Neutrophil (primary cell): ENCODE data around the gene NUMA1.

Source experiments
- H3K27ac ChIP-seq: fragments of 200-600 bp; sonication (generic); 2 replicates; pipeline ENCODE4 v1.5.1; 2016; ENCODE audit warnings: mild to moderate bottlenecking, moderate library complexity
- H3K27me3 ChIP-seq: fragments of 200-600 bp; sonication (generic); 2 replicates; pipeline ENCODE4 v1.6.0; 2016; ENCODE audit warnings: mild to moderate bottlenecking
- H3K36me3 ChIP-seq: fragments of 200-600 bp; sonication (generic); 2 replicates; pipeline ENCODE4 v1.5.1; 2017
- H3K4me1 ChIP-seq, 2 experiments: fragments of 200-600 bp in 1 of 2; sonication (generic) in 1 of 2; 1 replicate in 1 of 2; 2 replicates in 1 of 2; pipeline versions ENCODE4 v1.5.1 to v1.6.1; 2013 to 2016; ENCODE audit warnings: low read depth in 1 of 2, low read length in 1 of 2, mild to moderate bottlenecking in 1 of 2, moderate library complexity in 1 of 2; ENCODE audit not compliant: control insufficient read depth in 1 of 2, insufficient read depth in 1 of 2
- H3K4me3 ChIP-seq, 2 experiments: fragments of 200-600 bp in 1 of 2; sonication (generic) in 1 of 2; 1 replicate in 1 of 2; 2 replicates in 1 of 2; pipeline ENCODE4 v1.5.1; 2013 to 2016; ENCODE audit warnings: low read depth in 1 of 2, low read length in 1 of 2, mild to moderate bottlenecking in 1 of 2, moderate library complexity in 1 of 2
- H3K9me3 ChIP-seq: fragments of 200-600 bp; sonication (generic); 2 replicates; pipeline ENCODE4 v1.5.1; 2016
- TF ChIP-seq, protein P1 (sequence below): fragments of 200-600 bp; sonication (generic); IDR thresholded peaks from 2 replicates; pipeline ENCODE4 v1.5.1; 2016; ENCODE audit warnings: antibody characterized with exemption

NUMA1 gene

DNA sequence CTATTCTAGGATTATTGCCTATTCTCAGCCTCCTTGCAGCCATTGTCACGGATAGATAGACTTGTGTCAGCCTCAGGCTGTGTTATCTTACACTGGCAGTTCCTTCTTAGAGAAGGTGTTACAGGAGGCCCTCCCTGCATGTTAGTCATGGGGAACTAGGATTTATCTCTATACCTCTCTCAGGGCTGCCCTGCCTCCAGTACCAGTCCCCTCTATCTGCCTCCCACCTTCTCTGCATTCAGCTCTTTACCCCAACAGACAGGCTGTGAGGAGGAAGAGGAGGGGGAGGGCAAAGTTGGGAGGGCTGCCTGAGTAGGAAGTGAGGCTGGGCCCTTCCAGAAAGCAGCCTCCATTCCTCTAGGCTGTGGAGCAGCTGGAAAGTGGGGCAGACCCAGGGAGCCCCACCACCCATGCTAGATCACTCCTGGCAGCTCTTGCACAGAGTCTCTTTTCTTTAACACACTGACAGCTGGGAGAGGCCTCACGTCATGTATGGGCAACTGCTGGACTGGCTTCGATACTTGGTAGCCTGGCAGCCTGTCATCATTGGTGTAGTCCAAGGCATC lies 84.5 kb downstream of the NUMA1 start:
- TF ChIP-seq, protein P1, sequence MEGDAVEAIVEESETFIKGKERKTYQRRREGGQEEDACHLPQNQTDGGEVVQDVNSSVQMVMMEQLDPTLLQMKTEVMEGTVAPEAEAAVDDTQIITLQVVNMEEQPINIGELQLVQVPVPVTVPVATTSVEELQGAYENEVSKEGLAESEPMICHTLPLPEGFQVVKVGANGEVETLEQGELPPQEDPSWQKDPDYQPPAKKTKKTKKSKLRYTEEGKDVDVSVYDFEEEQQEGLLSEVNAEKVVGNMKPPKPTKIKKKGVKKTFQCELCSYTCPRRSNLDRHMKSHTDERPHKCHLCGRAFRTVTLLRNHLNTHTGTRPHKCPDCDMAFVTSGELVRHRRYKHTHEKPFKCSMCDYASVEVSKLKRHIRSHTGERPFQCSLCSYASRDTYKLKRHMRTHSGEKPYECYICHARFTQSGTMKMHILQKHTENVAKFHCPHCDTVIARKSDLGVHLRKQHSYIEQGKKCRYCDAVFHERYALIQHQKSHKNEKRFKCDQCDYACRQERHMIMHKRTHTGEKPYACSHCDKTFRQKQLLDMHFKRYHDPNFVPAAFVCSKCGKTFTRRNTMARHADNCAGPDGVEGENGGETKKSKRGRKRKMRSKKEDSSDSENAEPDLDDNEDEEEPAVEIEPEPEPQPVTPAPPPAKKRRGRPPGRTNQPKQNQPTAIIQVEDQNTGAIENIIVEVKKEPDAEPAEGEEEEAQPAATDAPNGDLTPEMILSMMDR, result no peak
- Histone ChIP-seq H3K9me3 (no peaks in the 10 kb centered on the region), H3K27ac (peak overlapping the region; percentile 91), H3K4me3 (no peak overlapping the region), H3K27me3 (no peaks in the 10 kb centered on the region), H3K4me1 (peaks cover 32 to 37% of the 10 kb centered on the region in 2 experiments), H3K36me3 (peaks cover under 1% of the 10 kb centered on the region)

DNA sequence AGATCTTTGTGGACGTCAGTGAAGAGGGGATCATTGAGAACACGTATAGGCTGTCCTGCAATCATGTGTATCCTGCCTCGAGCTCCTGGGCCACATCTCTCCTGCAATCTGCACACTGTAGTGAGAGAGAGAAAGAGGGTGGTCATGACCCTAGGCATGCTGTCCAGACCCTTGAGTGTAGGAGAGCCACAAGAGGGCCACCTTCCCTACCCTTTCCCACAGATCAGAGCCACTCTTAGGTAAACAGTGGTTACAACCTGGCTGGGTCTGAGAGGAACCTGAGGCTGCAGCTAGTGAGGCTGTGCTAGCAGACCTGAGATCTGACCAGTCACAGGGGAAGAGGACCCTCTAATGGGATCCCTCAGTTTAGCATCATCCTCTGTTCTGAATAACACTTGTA lies 85.6 kb downstream of the NUMA1 start:
- no peaks in the 10 kb centered on the region for H3K9me3 ChIP-seq
- no peaks in the 10 kb centered on the region for H3K27me3 ChIP-seq
- H3K4me1 ChIP-seq, result peaks cover 32 to 37% of the 10 kb centered on the region in 2 experiments
- no peak overlapping the region for H3K27ac ChIP-seq
- no peak overlapping the region for H3K4me3 ChIP-seq
- TF ChIP-seq, protein P1, result no peak
- no peaks in the 10 kb centered on the region for H3K36me3 ChIP-seq

DNA sequence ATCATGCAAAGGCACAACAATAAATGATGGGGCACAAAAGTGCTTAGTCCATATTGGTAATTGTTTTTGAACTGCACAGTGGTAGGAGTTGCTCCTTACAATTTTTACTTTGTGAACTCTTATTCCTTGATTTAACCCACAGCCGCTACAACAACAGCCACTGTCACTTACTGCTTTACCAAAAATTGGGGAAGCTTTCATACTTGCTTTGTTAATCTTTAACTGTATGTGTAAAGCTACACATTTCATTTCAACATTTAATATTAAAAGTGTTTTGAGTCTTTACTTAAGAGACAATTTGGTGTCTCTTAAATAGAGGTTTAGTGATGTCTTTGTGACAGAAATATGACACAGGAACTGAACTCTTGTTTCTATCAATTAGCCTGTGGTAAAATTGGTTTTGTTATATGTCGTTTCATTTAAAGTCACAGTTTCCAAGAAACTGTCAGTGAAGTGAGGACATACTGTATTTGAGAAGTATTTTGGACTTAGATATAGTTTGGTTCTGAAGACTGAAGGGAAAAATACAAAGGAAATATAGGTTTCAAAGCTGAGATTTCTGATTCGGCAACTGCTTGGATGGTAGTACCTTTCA lies 88.1 kb downstream of the NUMA1 start:
- no peaks in the 10 kb centered on the region for H3K9me3 ChIP-seq
- H3K36me3 ChIP-seq, result no peaks in the 10 kb centered on the region
- H3K4me3 ChIP-seq, result no peak overlapping the region
- TF ChIP-seq, protein P1, result no peak
- H3K4me1 ChIP-seq, result peaks cover 8 to 13% of the 10 kb centered on the region in 2 experiments
- peak overlapping the region; percentile 72 for H3K27ac ChIP-seq
- no peaks in the 10 kb centered on the region for H3K27me3 ChIP-seq

DNA sequence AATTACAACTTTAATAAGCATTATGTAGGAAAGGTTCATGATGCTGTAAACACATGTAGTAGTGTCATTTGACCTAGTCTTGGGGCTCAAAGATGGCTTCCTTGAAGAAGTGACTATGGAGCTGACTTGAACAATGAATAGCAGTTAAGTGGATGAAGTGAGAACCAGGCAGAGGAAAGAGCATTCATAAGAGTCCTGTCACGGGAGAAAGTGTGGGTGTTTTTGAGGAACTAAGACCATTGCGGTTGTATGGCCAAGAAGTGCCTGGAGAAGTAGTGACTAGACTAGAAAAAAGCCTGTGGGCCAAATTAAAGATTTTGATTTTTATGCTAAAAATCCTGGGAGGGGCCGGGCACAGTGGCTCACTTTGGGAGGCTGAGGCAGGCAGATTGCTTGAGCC lies 88.8 kb downstream of the NUMA1 start:
- no peak overlapping the region for H3K4me3 ChIP-seq
- H3K27me3 ChIP-seq, result no peaks in the 10 kb centered on the region
- peak overlapping the region; percentile 72 for H3K27ac ChIP-seq
- H3K4me1 ChIP-seq, result peaks cover under 1 to 6% of the 10 kb centered on the region in 2 experiments
- TF ChIP-seq, protein P1, result no peak
- no peaks in the 10 kb centered on the region for H3K9me3 ChIP-seq
- no peaks in the 10 kb centered on the region for H3K36me3 ChIP-seq

DNA sequence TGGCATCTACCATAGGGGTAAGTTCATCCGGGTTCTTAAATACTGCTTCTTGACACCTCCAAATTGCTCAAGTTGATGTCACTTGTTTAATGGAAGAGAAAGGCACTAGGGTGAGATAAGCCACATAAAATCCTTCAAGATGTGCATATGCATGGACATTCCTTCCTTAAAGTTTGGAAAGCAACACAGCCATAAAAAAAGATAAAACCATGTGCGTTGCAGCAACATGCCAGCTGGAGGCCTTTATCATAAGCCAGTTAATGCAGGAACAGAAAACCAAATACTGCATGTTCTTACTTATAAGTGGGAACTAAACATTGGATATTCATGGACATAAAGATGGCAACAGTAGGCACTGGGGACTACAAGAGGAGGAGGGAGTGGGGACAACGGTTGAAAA lies 89.6 kb downstream of the NUMA1 start:
- TF ChIP-seq, protein P1, result no peak
- Histone ChIP-seq H3K36me3 (no peaks in the 10 kb centered on the region), H3K4me3 (no peak overlapping the region), H3K9me3 (no peaks in the 10 kb centered on the region), H3K27ac (no peak overlapping the region), H3K4me1 (peaks cover 0 to 11% of the 10 kb centered on the region in 2 experiments), H3K27me3 (no peaks in the 10 kb centered on the region)
